Cortex of kidney (tissue), 1 donor: ENCODE data around the gene WNT8B.

Experiments
- DNase-seq: peaks from one replicate; lab custom pipeline; 2025; lab: John Stamatoyannopoulos, UW

The WNT8B gene

GRCh38 chr10:100462709-100463108 is at the start of gene WNT8B:
WNT8B (plus strand) TSS chr10:100463009; CDS start chr10:100463169, 160 bp downstream.
- DNase-seq = no peak

- DNase-seq = no peak
Measured at GRCh38 chr10:100413173-100413572, 49.6 kb upstream of the WNT8B start.

GRCh38 chr10:100419911-100420449 is 42.8 kb upstream of the WNT8B start:
- DNase-seq = no peak

GRCh38 chr10:100427374-100427773 is 35.4 kb upstream of the WNT8B start:
- DNase-seq = no peak

- DNase-seq = no peak
Measured at GRCh38 chr10:100433253-100434240, 29.3 kb upstream of the WNT8B start.

GRCh38 chr10:100436255-100436654 is 26.6 kb upstream of the WNT8B start:
- no peak for DNase-seq

- no peak for DNase-seq
Measured at GRCh38 chr10:100438674-100439315, 24.0 kb upstream of the WNT8B start.

GRCh38 chr10:100442548-100442947 is 20.3 kb upstream of the WNT8B start:
- no peak for DNase-seq

- no peak for DNase-seq
Measured at GRCh38 chr10:100446130-100446761, 16.6 kb upstream of the WNT8B start.

- DNase-seq = no peak
Measured at GRCh38 chr10:100447663-100448062, 15.1 kb upstream of the WNT8B start.

- no peak for DNase-seq
Measured at GRCh38 chr10:100448951-100449350, 13.9 kb upstream of the WNT8B start.

GRCh38 chr10:100468322-100468721 is 5.5 kb downstream of the WNT8B start:
- DNase-seq = no peak

GRCh38 chr10:100468978-100469377 is 6.2 kb downstream of the WNT8B start:
- DNase-seq = no peak

- DNase-seq = no peak
Measured at GRCh38 chr10:100469756-100470155, 6.9 kb downstream of the WNT8B start.

- no peak for DNase-seq
Measured at GRCh38 chr10:100470367-100470766, 7.6 kb downstream of the WNT8B start.

GRCh38 chr10:100477970-100478369 is 15.2 kb downstream of the WNT8B start:
- DNase-seq = no peak

- DNase-seq = no peak
Measured at GRCh38 chr10:100479037-100479436, 16.2 kb downstream of the WNT8B start.

GRCh38 chr10:100480002-100480401 is 17.2 kb downstream of the WNT8B start:
- DNase-seq = no peak

- no peak for DNase-seq
Measured at GRCh38 chr10:100481462-100482081, 18.8 kb downstream of the WNT8B start.

- DNase-seq = no peak
Measured at GRCh38 chr10:100482181-100482833, 19.5 kb downstream of the WNT8B start.

- no peak for DNase-seq
Measured at GRCh38 chr10:100482834-100483185, 20.0 kb downstream of the WNT8B start.
